ENCODE data around the gene TTC12. TPM values are rescaled to one million over a fixed set of nuclear protein-coding genes. Genes with fewer than 3 reads are reported as not detected.

Gene TTC12
- total RNA-seq, 1 experiment from 2014 or later, result 25.0 TPM

GRCh38 chr11:113396690-113397089 is 82.3 kb downstream of the TTC12 start:
- ChIA-PET CTCF (no interaction called here), POLR2A (ENCODE audit: unreplicated experiment) (no interaction called here)
- BruUV-seq (replicated peaks), result no TSS peak
- no peak overlapping the region for H3K27ac ChIP-seq
- TF ChIP-seq CTCF (conservative IDR thresholded peaks at IDR 0.05) (no peak), EZH2 (IDR thresholded peaks at IDR 0.05; ENCODE audit: low read depth) (no peak)
- H3K79me2 ChIP-seq (ENCODE audit: low read depth), result no peaks in the 10 kb centered on the region
- peaks cover 98% of the 10 kb centered on the region for H3K27me3 ChIP-seq (ENCODE audit: insufficient read depth, low read depth)
- H3F3A ChIP-seq (ENCODE audit: insufficient read depth, low read depth), result no peaks in the 10 kb centered on the region
- H3K4me1 ChIP-seq (replicated peaks; ENCODE audit: insufficient read depth), result no peaks in the 10 kb centered on the region
- no peaks in the 10 kb centered on the region for H3K9me2 ChIP-seq (ENCODE audit: insufficient read depth)
- intact Hi-C loops (cut with micrococcal nuclease; ENCODE audit: unreplicated experiment), result no loop called here
- no peak overlapping the region for H3K4me3 ChIP-seq
- no peaks in the 10 kb centered on the region for H3K36me3 ChIP-seq (ENCODE audit: low read depth)
- no peak overlapping the region for H3K4me2 ChIP-seq
- no peaks in the 10 kb centered on the region for H3K9me3 ChIP-seq (ENCODE audit: insufficient read depth, low read depth)
- DNase-seq, result no peak
- no peaks in the 10 kb centered on the region for H4K20me1 ChIP-seq (ENCODE audit: insufficient read depth)
- H2AFZ ChIP-seq, result no peak overlapping the region

GRCh38 chr11:113397212-113397611 is 82.8 kb downstream of the TTC12 start:
- POLR2A ChIA-PET (ENCODE audit: unreplicated experiment), result no interaction called here
- no peak overlapping the region for H2AFZ ChIP-seq
- peaks cover 92% of the 10 kb centered on the region for H3K27me3 ChIP-seq (ENCODE audit: insufficient read depth, low read depth)
- no peaks in the 10 kb centered on the region for H3K9me2 ChIP-seq (ENCODE audit: insufficient read depth)
- H4K20me1 ChIP-seq (ENCODE audit: insufficient read depth), result no peaks in the 10 kb centered on the region
- DNase-seq, result no peak
- H3K79me2 ChIP-seq (ENCODE audit: low read depth), result no peaks in the 10 kb centered on the region
- CTCF ChIA-PET, result no interaction called here
- H3K4me2 ChIP-seq, result no peak overlapping the region
- no peak overlapping the region for H3K4me3 ChIP-seq
- TF ChIP-seq CTCF (conservative IDR thresholded peaks at IDR 0.05) (no peak), EZH2 (IDR thresholded peaks at IDR 0.05; ENCODE audit: low read depth) (no peak)
- no peaks in the 10 kb centered on the region for H3K9me3 ChIP-seq (ENCODE audit: insufficient read depth, low read depth)
- H3K27ac ChIP-seq, result no peak overlapping the region
- no peaks in the 10 kb centered on the region for H3F3A ChIP-seq (ENCODE audit: insufficient read depth, low read depth)
- BruUV-seq (replicated peaks), result no TSS peak
- no peaks in the 10 kb centered on the region for H3K4me1 ChIP-seq (replicated peaks; ENCODE audit: insufficient read depth)
- intact Hi-C loops (cut with micrococcal nuclease; ENCODE audit: unreplicated experiment), result no loop called here
- H3K36me3 ChIP-seq (ENCODE audit: low read depth), result no peaks in the 10 kb centered on the region

GRCh38 chr11:113397821-113398220 is 83.4 kb downstream of the TTC12 start:
- ChIA-PET POLR2A (ENCODE audit: unreplicated experiment) (no interaction called here), CTCF (interaction anchor here (0.7 kb wide), 1 partner anchor 246 kb away, joined by 8 read pairs; no protein-coding TSS in a partner anchor)

More at GRCh38 chr11:113397821-113398220, 83.4 kb downstream of the TTC12 start:
- Histone ChIP-seq H2AFZ (no peak overlapping the region), H3F3A (ENCODE audit: insufficient read depth, low read depth) (no peaks in the 10 kb centered on the region), H3K4me2 (no peak overlapping the region), H4K20me1 (ENCODE audit: insufficient read depth) (no peaks in the 10 kb centered on the region), H3K9me3 (ENCODE audit: insufficient read depth, low read depth) (no peaks in the 10 kb centered on the region), H3K27me3 (ENCODE audit: insufficient read depth, low read depth) (peaks cover 92% of the 10 kb centered on the region), H3K4me3 (no peak overlapping the region), H3K36me3 (ENCODE audit: low read depth) (no peaks in the 10 kb centered on the region), H3K79me2 (ENCODE audit: low read depth) (no peaks in the 10 kb centered on the region), H3K27ac (no peak overlapping the region), H3K4me1 (replicated peaks; ENCODE audit: insufficient read depth) (no peaks in the 10 kb centered on the region), H3K9me2 (ENCODE audit: insufficient read depth) (no peaks in the 10 kb centered on the region)
- no peak for DNase-seq
- intact Hi-C loops (cut with micrococcal nuclease; ENCODE audit: unreplicated experiment), result no loop called here
- TF ChIP-seq EZH2 (IDR thresholded peaks at IDR 0.05; ENCODE audit: low read depth) (no peak), CTCF (conservative IDR thresholded peaks at IDR 0.05) (no peak)
- BruUV-seq (replicated peaks), result no TSS peak
